T-helper 9 cell (primary cell): ENCODE results near the gene CTDP1.
"Not testable (repeated sequence)": the region's sequence is repeated elsewhere in the genome, so short reads cannot be mapped to it uniquely, and the experiment has no call there.

Source experiments
- DNase-seq: peaks from one replicate; pipeline ENCODE4 v3.0.0-alpha.2; 2020

CTDP1 gene

DNA sequence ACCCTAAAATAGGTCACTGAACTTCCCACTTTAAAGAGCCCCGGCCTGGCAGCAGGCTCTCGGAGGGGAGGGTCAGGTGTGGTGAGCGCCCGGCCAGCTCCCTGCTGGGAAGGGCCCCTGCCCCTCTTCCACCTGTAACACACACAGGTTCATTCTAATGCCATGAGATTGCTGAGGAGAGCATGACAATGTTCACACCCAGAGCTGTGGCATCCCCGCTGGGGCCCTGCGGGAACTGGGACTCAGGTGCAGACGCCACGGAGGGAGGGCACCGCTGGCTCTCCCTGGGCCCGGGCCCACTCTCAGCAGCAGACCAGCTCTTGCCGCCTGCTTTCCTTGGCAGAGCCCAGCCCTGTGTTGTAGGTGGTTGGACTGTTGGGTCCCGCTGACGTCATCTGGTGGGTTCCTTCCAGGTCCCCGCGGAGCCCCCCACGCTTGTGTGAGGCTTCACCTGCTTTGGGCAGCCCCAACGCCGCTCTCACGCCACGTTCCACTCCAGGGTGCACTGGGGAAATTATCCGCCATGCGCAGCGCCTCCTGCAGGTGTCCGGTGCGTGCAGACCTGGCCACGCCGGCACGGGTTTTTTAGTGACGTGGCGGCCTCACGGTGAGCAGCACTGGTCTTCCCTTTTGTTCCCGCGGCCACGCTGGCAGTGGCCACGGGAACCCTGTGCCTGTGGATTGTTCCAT lies 67.7 kb downstream of the CTDP1 start:
- DNase-seq = no peak

DNA sequence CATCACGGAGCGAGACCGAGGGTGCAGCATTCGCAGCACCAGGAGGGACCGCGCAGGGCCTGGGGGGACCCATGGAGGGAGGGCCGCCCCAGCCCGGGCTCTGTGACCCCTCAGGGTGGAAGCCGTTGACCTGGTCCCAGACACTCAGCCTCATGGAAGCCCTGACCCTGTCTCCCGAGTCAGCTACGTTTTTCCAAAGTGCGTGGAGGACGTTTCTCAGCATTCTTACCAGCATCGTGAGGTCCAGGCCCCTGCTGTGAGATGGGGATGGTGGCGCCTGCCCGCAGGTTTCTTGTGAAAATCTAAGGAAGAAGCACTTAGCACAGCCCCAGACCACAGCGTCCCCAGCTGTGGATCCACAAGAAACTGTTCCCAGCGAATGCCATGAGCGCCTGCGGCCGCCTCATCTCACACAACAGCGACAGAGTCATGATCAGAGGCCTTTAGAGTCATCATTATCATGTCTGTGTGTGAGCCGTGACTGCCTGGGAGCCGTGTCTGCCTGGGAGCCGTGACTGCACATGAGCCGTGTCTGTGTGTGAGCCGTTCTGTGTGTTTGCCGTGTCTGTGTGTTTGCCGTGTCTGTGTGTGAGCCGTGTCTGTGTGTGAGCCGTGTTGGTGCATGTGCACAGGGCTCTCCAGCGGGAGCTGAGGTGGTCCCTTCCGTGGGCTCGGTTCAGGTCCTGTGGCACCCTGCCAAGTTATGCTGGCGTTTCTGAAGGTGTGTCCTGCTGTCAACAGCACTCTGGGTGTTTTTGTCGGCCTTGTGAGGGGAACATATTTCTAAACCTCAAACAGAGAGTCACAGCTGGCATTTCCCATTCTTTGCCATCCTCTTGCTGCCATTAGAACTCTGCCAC lies 68.9 kb downstream of the CTDP1 start:
- DNase-seq = no peak

DNA sequence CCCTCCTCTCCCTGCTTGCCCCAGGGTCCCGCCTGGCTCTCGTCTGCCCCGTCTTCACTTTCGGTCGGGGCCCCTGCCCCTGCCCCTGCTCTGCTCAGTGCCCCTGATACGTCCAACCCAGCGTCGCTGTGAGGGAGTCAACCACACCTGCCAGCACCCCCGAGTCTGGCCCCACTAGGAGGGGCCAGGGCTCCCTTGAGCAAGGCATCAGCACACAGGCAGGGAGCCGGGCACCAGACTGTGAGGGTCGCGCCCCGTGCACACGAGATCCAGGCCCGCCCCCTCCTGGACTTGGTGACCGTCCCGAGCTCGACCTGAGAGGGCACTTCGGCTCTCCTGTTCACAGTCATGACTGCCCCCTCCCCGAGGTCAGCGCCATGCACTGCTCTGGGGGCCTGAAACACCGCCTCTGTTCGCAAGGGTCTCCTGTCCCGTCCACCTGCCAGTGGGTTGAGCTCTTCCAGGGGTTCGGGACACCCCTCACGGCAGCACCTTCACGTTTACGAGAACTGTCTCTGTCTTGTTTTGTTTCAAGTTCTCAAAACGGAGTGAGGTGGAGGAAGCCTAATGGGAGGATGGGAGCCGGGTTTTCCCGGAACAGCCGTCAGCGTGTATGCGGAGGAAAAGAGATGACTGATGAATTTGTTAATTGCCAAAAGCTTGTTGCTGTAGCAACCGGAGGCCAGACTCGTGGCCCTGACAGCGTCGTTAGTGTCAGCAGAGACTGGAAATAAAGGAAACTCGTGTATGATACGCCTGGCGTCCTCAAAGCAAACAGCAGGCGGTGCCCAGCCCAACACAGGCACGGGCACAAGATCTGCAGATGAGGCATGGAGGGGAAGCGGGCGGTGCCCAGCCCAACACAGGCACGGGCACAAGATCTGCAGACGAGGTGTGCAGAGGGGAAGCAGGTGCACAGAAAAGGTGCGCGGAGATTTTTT lies 69.9 kb downstream of the CTDP1 start:
- DNase-seq = no peak

DNA sequence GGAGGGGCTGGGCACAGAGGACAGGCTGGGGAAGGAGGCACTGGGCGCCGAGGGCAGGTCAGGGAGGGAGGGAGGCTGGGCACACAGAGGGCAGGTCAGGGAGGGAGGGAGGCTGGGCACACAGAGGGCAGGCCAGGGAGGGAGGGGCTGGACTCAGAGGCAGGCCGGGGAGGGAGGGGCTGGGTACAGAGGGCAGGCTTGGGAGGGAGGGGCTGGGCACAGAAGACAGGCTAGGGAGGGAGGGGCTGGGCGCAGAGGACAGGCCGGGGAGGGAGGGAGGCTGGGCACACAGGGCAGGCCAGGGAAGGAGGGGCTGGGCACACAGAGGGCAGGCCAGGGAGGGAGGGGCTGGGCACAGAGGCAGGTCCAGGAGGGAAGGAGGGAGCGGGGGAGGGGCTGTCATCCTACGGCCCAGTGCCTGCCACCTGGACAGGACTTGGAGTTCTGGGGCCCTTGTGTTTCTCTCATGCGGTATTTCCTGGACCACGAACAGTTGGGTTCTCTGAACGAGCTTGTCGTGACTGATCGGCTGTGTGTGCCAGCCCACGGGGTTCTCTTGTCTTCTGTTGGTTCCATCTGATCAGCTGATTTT lies 71.5 kb downstream of the CTDP1 start:
- no peak for DNase-seq

DNA sequence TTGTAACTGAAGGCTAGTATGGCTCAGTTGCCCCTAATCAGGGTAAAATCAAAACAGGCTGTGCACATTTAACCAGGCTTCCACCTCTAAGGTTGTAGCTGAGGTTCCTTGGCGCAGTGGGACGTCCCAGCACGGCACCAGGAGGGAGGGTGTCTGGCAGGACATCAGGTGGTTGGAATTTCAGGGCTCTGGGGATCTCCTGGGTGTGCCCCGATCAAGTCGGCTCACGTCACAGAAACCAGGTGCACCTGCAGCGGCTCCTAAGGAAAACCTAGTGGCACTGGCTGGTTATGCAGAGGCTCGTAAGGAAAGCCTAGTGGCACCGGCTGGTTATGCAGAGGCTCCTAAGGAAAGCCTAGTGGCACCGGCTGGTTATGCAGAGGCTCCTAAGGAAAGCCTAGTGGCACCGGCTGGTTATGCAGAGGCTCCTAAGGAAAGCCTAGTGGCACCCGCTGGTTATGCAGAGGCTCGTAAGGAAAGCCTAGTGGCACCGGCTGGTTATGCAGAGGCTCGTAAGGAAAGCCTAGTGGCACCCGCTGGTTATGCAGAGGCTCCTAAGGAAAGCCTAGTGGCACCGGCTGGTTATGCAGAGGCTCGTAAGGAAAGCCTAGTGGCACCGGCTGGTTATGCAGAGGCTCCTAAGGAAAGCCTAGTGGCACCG lies 72.4 kb downstream of the CTDP1 start:
- DNase-seq = not testable (repeated sequence)

DNA sequence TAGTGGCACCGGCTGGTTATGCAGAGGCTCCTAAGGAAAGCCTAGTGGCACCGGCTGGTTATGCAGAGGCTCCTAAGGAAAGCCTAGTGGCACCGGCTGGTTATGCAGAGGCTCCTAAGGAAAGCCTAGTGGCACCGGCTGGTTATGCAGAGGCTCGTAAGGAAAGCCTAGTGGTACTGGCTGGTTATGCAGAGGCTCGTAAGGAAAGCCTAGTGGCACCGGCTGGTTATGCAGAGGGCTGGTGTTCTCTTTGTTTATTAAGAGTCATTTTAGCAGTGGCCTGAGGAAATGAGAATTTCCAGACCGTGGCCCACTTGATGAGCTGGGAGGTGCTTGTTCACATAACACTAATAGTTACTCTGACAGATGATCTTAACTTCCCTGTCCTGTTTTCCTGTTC lies 73.3 kb downstream of the CTDP1 start:
- DNase-seq = not testable (repeated sequence)

DNA sequence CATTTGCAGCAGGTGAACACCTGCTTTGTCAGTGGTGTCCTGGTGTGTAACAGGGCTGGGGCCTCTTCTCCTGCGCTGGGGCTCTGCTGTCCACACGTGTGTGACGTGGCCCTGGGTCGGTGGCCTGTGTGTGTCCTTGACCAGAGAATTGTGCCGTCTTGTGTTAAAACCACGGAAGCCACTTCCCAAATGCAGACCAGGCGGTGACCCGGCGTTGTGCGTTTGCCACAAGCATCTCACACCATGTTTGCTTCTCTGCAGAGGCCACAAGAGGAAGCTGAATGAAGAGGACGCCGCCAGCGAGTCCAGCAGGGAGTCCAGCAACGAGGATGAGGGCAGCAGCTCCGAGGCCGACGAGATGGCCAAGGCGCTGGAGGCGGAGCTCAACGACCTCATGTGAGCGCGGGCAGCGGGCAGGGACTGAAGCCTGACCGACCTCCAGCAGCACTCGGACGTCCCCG lies 73.8 kb downstream of the CTDP1 start:
- DNase-seq = no peak

DNA sequence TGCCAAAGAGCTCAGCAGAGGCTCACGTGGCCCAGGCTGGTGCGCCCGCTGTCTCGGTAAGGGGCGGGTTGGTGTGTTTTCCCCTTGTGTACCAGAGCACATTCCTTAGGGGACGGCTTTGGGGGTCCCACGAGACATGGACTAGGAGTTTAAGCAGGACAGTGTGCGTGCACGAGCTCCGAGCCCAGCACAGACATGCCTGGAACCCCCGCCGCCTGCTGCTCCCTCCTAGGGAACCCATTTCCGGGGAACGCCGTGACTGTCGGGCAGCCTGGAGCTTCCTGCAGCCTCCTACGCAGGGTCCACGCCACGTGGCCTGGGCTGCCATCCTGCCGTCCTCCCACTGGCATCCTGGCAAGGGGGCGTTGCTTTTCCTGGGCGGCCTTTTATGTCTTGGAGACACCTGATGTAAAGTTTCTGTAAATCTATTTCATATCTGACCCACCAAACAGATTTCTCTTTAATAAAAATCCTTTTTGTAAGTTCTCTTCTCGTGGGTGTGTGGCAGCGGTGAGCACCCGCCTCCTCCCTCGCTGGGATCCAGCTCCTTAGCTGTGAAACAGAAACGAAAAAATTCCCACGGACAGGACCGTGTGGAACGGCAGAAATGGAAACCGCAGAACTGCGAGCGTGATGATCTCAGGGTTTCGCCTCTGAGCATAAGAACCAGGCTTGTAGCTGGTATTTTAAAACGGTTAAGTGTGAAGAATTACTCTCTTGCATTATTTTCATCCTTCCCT lies 74.6 kb downstream of the CTDP1 start:
- DNase-seq = no peak

DNA sequence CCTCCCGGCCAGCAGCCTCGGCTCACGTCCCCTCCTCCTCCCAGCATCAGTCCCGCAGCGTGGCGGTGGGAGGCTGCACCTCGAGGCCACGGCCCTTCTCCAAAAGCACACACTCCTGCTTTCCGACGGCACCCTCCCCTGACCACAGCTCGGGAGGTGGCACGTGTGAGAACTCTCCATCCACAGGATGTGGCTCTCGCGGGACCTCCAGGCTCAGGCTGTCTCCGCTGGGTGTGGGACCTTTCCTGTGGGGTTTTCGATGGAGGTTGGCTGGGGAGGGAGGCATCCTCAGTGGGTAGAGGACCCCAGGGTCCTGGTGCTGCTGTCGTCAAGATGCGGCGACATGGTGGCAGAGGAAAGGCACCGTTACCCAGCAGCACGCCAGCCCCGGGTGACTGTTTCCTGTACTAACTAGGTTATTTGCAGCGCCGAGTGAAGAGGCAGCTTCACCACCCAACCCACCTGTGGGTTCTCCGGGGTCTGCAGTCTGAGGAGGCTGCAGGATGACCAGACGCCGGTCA lies 75.3 kb downstream of the CTDP1 start:
- no peak for DNase-seq

DNA sequence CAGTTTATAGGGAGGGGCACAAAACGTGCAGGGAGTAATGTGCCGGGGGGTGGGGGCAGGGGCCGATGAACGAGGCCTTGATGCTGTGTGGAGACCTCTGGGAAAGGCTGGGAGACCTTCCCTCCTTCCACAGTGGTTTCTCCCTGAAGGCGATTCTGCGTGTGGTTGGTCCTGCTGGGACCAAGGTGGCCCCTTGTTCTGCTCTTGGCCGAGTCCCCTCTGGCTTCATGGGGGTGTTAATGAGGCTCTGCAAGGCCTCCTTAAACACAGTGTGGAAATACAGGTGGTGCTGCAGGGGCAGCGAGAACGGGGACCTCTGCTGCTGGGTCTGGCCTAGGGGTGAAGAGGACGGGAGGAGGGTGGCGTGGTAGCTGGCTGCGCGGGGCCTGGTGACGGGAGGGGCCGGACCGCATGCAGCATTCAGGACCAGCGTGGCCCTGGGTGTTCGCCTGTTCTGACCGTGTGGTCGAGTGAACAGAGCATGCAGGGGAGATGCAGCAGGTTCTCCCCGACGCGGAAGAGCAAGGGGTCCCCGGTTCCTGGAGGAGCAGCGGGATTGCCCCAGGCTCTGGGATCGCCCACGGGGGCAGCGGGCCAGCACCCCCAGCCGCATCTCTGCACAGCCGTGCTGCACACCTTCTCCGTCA lies 76.0 kb downstream of the CTDP1 start:
- no peak for DNase-seq

DNA sequence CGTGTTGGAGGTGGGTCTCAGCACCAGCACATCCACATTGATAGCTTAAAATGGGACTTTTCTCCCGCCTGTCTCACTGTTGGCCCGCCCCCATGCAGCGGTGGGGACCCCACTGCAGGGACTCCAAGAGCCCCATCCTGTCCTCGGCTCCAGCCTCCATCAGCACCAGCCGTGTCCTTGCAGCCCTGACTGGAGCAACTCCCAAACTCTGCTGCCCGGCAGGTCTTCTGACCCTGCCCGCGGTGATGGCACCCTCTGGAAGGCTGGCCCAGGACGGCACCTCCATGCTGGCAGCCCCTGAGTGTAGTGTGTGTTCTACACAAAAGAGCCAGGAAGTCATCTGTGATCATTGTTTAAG lies 76.5 kb downstream of the CTDP1 start:
- no peak for DNase-seq

DNA sequence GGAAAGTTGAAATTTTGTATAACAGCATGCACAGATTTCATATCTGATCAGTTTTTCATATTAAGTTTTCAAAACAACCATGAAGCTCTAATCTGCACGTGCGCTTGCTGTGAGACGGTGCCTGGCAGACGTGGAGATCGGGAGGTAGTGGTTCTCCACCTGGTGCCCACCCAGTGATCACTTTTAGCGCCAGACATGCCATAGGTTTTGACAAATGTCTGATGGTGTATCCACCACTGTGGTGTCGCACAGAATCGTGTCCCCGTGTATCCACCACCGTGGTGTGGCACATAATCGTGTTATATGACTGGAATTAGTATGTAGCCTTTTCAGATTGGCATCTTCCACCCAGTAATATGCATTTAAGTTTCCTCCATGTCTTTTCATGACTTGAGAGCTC lies 77.2 kb downstream of the CTDP1 start:
- DNase-seq = no peak

DNA sequence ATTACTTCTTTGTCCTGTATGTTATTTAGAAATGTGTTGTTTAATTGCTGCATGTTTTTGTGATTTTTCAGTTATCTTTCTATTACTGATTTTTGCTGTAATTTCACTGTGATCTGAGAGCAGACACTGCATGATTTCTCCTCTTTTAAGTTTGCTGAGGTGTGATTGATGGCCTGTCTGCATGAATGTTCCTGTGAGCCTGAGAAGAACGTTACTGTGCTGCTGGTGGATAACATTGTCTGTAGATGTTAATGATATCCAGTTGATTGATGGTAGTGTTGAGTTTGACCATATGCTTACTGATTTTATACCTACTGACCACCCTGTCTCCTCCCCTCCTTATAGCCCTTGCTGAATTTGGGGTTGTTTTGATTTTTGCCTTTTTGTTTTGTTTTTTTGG lies 80.7 kb downstream of the CTDP1 start:
- no peak for DNase-seq

DNA sequence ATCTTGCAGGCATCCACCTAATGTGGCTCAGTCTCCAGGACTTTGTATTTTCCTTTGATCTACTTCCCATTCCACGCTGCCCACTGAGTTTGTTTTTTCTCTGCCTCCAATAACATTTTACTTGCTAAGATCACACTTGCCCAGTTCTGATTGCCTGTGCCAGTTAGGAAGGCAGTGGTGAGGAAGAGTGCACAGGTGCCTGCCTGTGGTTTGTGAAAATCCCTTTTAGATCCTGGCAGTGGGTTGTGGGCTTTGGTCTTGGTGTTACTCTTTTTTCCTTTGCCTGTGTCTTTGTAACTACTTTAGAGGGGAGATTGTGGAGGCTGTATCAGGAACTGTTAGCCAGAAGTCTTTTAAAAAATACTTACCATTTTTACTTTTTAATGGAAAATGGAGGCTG lies 81.3 kb downstream of the CTDP1 start:
- DNase-seq = no peak

DNA sequence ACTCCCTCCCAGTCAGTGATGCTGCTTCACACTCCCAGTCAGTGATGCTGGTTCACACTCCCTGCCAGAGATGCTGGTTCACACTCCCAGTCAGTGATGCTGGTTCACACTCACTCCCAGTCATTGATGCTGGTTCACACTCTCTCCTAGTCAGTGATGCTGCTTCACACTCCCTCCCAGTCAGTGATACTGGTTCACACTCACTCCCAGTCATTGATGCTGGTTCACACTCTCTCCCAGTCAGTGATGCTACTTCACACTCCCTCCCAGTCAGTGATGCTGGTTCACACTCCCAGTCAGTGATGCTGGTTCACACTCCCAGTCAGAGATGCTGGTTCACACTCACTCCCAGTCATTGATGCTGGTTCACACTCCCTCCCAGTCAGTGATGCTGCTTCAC lies 83.8 kb downstream of the CTDP1 start:
- no peak for DNase-seq

DNA sequence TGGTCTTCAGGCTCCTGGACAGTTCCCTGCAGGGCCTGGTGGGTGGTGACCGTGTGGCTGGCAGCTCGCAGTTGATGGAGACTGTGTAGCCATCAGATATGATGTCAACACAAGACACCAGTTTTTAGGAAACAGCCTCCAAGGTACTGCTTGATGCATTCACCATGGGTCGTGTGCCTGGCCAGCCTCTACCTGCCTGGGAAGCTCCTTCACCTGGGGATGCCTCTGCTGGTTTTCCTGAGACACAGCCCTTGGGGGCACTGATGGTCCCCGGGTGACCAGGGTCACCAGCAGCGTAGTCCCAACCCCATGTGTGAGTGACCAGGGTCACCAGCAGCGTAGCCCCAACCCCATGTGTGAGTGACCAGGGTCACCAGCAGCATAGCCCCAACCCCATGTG lies 84.5 kb downstream of the CTDP1 start:
- no peak for DNase-seq

DNA sequence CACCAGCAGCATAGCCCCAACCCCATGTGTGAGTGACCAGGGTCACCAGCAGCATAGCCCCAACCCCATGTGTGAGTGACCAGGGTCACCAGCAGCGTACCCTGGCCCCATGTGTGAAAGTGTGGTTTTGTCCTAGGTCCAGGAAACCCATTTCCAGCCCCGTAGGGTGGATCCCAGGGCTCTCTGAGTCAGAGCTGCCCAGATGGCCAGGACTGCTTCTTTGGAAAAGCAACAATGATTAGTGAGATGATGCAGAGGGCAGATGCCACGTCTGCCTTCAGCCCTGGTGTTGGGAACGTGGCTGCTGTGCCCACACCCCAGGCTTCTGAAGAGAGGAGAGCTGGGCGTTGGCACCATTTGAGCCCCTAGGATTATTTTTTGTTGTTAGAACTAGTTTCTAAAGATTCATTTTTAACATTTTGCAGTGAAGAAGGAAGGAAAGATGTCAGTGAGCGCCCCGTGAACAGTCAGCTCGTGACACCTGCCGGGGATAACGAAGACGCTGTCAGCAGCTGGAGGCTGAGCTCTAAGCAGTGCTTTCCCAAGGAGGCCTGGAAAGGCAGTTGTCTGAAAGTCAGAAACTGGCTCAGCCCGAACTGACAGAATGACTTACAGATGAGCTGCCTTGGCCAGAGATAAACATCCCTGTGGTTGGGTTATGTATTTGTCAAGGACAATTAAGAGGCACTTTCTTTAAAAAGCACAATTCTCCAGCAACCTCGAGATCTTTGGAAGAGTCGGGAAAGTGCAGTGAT lies 86.1 kb downstream of the CTDP1 start:
- DNase-seq = no peak

DNA sequence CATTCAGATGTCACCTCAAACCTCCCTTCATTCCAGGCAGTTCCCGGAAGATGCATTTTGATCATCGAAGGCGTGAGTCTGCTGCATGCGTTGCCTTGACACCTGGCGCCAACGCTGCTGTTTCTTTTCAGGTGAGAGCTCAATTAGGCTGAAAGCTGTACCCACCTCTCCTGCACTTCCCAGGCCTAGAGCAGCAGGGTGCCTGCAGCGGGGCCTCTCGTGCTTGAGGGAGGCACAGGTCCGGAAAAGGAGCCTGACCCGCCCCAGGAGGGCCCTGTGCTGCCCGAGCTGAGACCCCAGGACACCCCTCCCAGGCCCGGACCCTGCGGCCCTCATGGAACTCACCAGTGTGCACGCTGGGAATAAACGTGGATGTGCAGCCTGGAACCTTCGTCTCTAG lies 86.7 kb downstream of the CTDP1 start:
- DNase-seq = no peak

DNA sequence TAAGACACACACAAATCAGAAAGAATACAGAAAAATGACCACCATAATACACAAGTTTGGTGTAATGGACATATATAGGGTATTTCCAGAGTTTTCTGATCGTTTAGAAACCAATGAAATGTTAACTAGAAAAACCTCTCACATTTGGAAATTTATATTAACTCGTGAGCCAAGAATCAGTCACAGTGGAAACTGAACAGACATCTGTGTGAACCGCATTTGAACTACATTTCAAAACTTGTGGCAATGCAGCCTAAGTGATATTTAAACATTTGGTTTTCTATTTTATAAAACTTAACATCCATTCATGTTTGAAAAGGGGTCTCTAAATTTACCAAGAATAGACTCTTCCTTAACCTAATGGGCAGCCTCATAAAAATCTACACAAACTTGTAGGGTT lies 89.1 kb downstream of the CTDP1 start:
- DNase-seq = no peak
